ENCODE measurements around the gene GPR45. TPM values are rescaled to one million over a fixed set of nuclear protein-coding genes. Genes with fewer than 3 reads are reported as not detected.

Gene GPR45
- total RNA-seq, 1 donor from 2014 or later = not detected

GRCh38 chr2:105238664-105239240, 2.8 kb upstream of the GPR45 start:
- Histone ChIP-seq H3K4me3 (no peak overlapping the region), H3K36me3 (no peaks in the 10 kb centered on the region), H3K27ac (no peak overlapping the region), H3K4me1 (no peaks in the 10 kb centered on the region), H3K27me3 (no peaks in the 10 kb centered on the region), H3K9me3 (no peaks in the 10 kb centered on the region)
- TF ChIP-seq CTCF (IDR thresholded peaks at IDR 0.05) = no peak
- intact Hi-C loops (cut with DNase I) = loop anchor here (2.0 kb wide), 1 partner anchor 124 kb away; no protein-coding TSS in a partner anchor
- DNase-seq (ENCODE audit: low spot score in 2 of 2) = no peak

DNA sequence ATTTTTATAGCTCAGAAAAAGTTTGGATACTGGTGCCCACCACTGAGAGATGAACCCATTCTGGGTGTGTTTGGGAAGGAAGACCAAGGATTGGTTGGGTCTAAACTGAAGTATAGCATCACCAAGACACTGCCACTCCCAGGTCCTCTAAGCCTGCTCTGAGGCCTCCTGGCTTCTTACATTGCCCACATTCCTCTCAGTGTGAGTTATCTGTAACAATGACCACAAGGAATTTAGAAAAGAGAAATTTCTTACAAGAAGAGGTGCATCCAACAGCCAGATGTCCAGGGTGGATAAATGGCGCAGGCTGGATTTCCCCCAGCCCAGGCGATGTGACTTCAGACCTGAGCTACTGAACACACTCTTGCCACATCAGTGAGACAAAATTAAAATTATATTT, 1.6 kb upstream of the GPR45 start:
- intact Hi-C loops (cut with DNase I) = loop anchor here (2.0 kb wide), 1 partner anchor 125 kb away; no protein-coding TSS in a partner anchor
- no peak for TF ChIP-seq CTCF (IDR thresholded peaks at IDR 0.05)
- Histone ChIP-seq H3K27ac (no peak overlapping the region), H3K4me3 (no peak overlapping the region), H3K27me3 (no peaks in the 10 kb centered on the region), H3K36me3 (no peaks in the 10 kb centered on the region), H3K4me1 (no peaks in the 10 kb centered on the region), H3K9me3 (no peaks in the 10 kb centered on the region)
- DNase-seq (ENCODE audit: low spot score in 2 of 2) = no peak

DNA sequence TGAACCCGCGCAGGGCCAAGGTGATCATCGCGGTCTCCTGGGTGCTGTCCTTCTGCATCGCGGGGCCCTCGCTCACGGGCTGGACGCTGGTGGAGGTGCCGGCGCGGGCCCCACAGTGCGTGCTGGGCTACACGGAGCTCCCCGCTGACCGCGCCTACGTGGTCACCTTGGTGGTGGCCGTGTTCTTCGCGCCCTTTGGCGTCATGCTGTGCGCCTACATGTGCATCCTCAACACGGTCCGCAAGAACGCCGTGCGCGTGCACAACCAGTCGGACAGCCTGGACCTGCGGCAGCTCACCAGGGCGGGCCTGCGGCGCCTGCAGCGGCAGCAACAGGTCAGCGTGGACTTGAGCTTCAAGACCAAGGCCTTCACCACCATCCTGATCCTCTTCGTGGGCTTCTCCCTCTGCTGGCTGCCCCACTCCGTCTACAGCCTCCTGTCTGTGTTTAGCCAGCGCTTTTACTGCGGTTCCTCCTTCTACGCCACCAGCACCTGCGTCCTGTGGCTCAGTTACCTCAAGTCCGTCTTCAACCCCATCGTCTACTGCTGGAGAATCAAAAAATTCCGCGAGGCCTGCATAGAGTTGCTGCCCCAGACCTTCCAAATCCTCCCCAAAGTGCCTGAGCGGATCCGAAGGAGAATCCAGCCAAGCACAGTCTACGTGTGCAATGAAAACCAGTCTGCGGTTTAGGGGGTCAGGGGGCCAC, 897 bp downstream of the GPR45 start:
- intact Hi-C loops (cut with DNase I) = no loop called here
- H3K27ac ChIP-seq = no peak overlapping the region
- H3K36me3 ChIP-seq = no peaks in the 10 kb centered on the region
- H3K27me3 ChIP-seq = no peaks in the 10 kb centered on the region
- no peaks in the 10 kb centered on the region for H3K4me1 ChIP-seq
- no peak for TF ChIP-seq CTCF (IDR thresholded peaks at IDR 0.05)
- no peaks in the 10 kb centered on the region for H3K9me3 ChIP-seq
- H3K4me3 ChIP-seq = no peak overlapping the region
- DNase-seq (ENCODE audit: low spot score in 2 of 2) = no peak

GRCh38 chr2:105243961-105244360, 2.4 kb downstream of the GPR45 start:
- DNase-seq (ENCODE audit: low spot score in 2 of 2) = no peak
- intact Hi-C loops (cut with DNase I) = no loop called here
- no peak overlapping the region for H3K27ac ChIP-seq
- no peaks in the 10 kb centered on the region for H3K27me3 ChIP-seq
- H3K4me1 ChIP-seq = no peaks in the 10 kb centered on the region
- no peak for TF ChIP-seq CTCF (IDR thresholded peaks at IDR 0.05)
- H3K4me3 ChIP-seq = no peak overlapping the region
- H3K36me3 ChIP-seq = no peaks in the 10 kb centered on the region
- H3K9me3 ChIP-seq = no peaks in the 10 kb centered on the region

GRCh38 chr2:105244451-105244850, 2.9 kb downstream of the GPR45 start:
- Histone ChIP-seq H3K27ac (no peak overlapping the region), H3K27me3 (no peaks in the 10 kb centered on the region), H3K4me1 (no peaks in the 10 kb centered on the region), H3K9me3 (no peaks in the 10 kb centered on the region), H3K4me3 (no peak overlapping the region), H3K36me3 (no peaks in the 10 kb centered on the region)
- intact Hi-C loops (cut with DNase I) = no loop called here
- DNase-seq (ENCODE audit: low spot score in 2 of 2) = no peak
- TF ChIP-seq CTCF (IDR thresholded peaks at IDR 0.05) = no peak
